Osteoblast (primary cell): ENCODE results near the gene MDFIC. TPM values are rescaled to one million over a fixed set of nuclear protein-coding genes. Genes with fewer than 3 reads are reported as not detected.
"Not testable (repeated sequence)": the region's sequence is repeated elsewhere in the genome, so short reads cannot be mapped to it uniquely, and the experiment has no call there.

ENCODE experiments used
- DNase-seq: peaks from one replicate; pipeline ENCODE4 v3.0.0; 2011; ENCODE audit warnings: low spot score, mixed read lengths; ENCODE audit not compliant: insufficient read length; ENCODE audit errors: missing footprints
- H2AFZ ChIP-seq: 2 replicates; pipeline ENCODE4 v1.6.0; 2011; ENCODE audit warnings: mild to moderate bottlenecking, low read length
- H3K27ac ChIP-seq: 2 replicates; pipeline ENCODE4 v1.5.1; 2011; ENCODE audit warnings: mild to moderate bottlenecking, low read depth, low read length, moderate library complexity
- H3K27me3 ChIP-seq: 2 replicates; pipeline ENCODE4 v1.6.0; 2012; ENCODE audit warnings: mild to moderate bottlenecking, control low read depth, inconsistent platforms, low read length, moderate library complexity; ENCODE audit not compliant: insufficient read depth
- H3K36me3 ChIP-seq: 2 replicates; pipeline ENCODE4 v1.5.1; 2011; ENCODE audit warnings: mild to moderate bottlenecking, low read length, control low read depth, moderate library complexity; ENCODE audit not compliant: insufficient read depth
- H3K4me1 ChIP-seq: 2 replicates; pipeline ENCODE4 v1.5.1; 2011; ENCODE audit warnings: mild to moderate bottlenecking, low read length, control low read depth, moderate library complexity; ENCODE audit not compliant: insufficient read depth
- H3K4me2 ChIP-seq: 2 replicates; pipeline ENCODE4 v1.6.0; 2011; ENCODE audit warnings: mild to moderate bottlenecking, low read length; ENCODE audit not compliant: insufficient read depth
- H3K4me3 ChIP-seq: fragments of 200-600 bp; sonication (generic); 3 replicates; pipeline ENCODE4 v1.5.1; 2012; ENCODE audit warnings: mild to moderate bottlenecking, low read length, inconsistent platforms; ENCODE audit not compliant: insufficient read depth
- H3K79me2 ChIP-seq: 2 replicates; pipeline ENCODE4 v1.6.0; 2012; ENCODE audit warnings: mild to moderate bottlenecking, low read length, control low read depth, inconsistent platforms; ENCODE audit not compliant: insufficient read depth
- H3K9me3 ChIP-seq: 2 replicates; pipeline ENCODE4 v1.5.1; 2011; ENCODE audit warnings: low read depth, low read length, control low read depth
- H4K20me1 ChIP-seq: 2 replicates; pipeline ENCODE4 v1.6.0; 2012; ENCODE audit warnings: mild to moderate bottlenecking, low read length, control low read depth; ENCODE audit not compliant: insufficient read depth
- total RNA-seq: library from RNA; depleted of rRNA; stranded (reverse); fragments of >200 nt; gene quantifications from 2 replicates; pipeline ENCODE4 v1.2.3, GENCODE V29; 2012
- TF ChIP-seq, protein P1 (sequence below): IDR thresholded peaks from 2 replicates; pipeline ENCODE4 v1.5.1; 2011; ENCODE audit warnings: mild to moderate bottlenecking, low read depth, low read length, moderate library complexity; ENCODE audit errors: extremely low read depth

MDFIC gene
- total RNA-seq, 1 donor, result 68.8 TPM

DNA sequence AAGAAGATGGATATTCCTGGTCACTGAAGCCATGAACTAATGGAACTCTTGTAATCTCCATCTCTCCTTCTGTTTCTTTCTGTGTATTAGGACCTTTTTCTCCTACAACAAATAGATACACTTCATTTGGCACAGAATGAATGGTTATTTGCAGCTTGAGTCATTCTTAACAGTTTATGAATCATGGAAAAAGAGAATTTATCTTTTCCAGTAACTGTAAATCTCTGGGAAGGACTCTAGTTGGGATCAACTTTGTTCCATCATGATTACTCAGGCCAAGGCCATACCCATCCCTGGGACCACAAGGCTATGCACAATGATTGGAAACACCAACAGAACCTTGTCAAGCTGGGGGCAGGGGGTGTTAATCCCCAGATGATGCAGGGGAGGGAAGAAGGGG, 36.1 kb upstream of the MDFIC start:
- Histone ChIP-seq H4K20me1 (no peaks in the 10 kb centered on the region), H3K79me2 (no peaks in the 10 kb centered on the region), H3K4me2 (no peak overlapping the region), H3K36me3 (no peaks in the 10 kb centered on the region), H3K27me3 (no peaks in the 10 kb centered on the region), H2AFZ (no peak overlapping the region), H3K27ac (no peak overlapping the region), H3K4me3 (no peak overlapping the region), H3K9me3 (no peaks in the 10 kb centered on the region), H3K4me1 (peaks cover 5% of the 10 kb centered on the region)
- TF ChIP-seq, protein P1, sequence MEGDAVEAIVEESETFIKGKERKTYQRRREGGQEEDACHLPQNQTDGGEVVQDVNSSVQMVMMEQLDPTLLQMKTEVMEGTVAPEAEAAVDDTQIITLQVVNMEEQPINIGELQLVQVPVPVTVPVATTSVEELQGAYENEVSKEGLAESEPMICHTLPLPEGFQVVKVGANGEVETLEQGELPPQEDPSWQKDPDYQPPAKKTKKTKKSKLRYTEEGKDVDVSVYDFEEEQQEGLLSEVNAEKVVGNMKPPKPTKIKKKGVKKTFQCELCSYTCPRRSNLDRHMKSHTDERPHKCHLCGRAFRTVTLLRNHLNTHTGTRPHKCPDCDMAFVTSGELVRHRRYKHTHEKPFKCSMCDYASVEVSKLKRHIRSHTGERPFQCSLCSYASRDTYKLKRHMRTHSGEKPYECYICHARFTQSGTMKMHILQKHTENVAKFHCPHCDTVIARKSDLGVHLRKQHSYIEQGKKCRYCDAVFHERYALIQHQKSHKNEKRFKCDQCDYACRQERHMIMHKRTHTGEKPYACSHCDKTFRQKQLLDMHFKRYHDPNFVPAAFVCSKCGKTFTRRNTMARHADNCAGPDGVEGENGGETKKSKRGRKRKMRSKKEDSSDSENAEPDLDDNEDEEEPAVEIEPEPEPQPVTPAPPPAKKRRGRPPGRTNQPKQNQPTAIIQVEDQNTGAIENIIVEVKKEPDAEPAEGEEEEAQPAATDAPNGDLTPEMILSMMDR, result no peak
- DNase-seq, result peak; percentile 19

DNA sequence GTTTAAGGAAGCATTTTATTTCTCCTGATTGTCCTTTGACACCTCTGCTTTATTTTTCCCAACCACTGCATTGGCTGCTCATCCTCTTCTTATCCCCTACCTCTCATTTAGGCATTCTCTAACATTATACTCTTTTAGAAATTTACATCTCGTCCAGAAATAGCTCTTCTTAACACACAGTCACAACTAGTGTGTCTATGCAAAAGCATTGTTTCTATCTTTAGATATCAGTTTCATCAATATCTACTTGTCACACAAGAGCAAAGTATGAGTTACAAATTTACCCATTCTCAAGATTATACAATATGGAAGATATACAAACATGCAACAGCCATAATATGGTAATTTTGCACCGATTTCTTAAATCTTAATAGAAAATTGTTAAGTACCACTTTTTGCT, 35.7 kb upstream of the MDFIC start:
- H3K36me3 ChIP-seq, result no peaks in the 10 kb centered on the region
- H3K79me2 ChIP-seq, result no peaks in the 10 kb centered on the region
- no peaks in the 10 kb centered on the region for H4K20me1 ChIP-seq
- no peaks in the 10 kb centered on the region for H3K9me3 ChIP-seq
- no peak overlapping the region for H3K4me2 ChIP-seq
- no peak for DNase-seq
- H3K4me1 ChIP-seq, result peaks cover 5% of the 10 kb centered on the region
- H3K27me3 ChIP-seq, result no peaks in the 10 kb centered on the region
- no peak overlapping the region for H3K4me3 ChIP-seq
- TF ChIP-seq, protein P1, result no peak
- no peak overlapping the region for H2AFZ ChIP-seq
- H3K27ac ChIP-seq, result no peak overlapping the region

- not testable (repeated sequence) for H3K9me3 ChIP-seq, H3K27ac ChIP-seq, H4K20me1 ChIP-seq, H2AFZ ChIP-seq, H3K4me2 ChIP-seq, H3K4me3 ChIP-seq, H3K36me3 ChIP-seq, DNase-seq, H3K79me2 ChIP-seq, H3K4me1 ChIP-seq, H3K27me3 ChIP-seq
Measured at GRCh38 chr7:114889116-114889515, 32.8 kb upstream of the MDFIC start.

- Histone ChIP-seq H3K27ac (no peak overlapping the region), H3K36me3 (no peaks in the 10 kb centered on the region), H3K4me3 (no peak overlapping the region), H3K27me3 (no peaks in the 10 kb centered on the region), H3K9me3 (no peaks in the 10 kb centered on the region), H2AFZ (no peak overlapping the region), H3K79me2 (no peaks in the 10 kb centered on the region), H4K20me1 (no peaks in the 10 kb centered on the region), H3K4me1 (peaks cover 5% of the 10 kb centered on the region), H3K4me2 (peak overlapping the region; percentile 18)
- TF ChIP-seq, protein P1, result no peak
- peak; percentile 77 for DNase-seq
Measured at GRCh38 chr7:114889646-114890285, 32.1 kb upstream of the MDFIC start.
